Hematopoietic multipotent progenitor cell treated with erythropoietin and hydrocortisone succinate and interleukin-3 and kit ligand, for 17 days (in vitro differentiated cells): ENCODE data around the gene TTLL11.

Experiments used
- DNase-seq: peaks from one replicate; pipeline ENCODE4 v3.0.0-alpha.2; 2015; ENCODE audit warnings: low spot score

The TTLL11 gene

DNA sequence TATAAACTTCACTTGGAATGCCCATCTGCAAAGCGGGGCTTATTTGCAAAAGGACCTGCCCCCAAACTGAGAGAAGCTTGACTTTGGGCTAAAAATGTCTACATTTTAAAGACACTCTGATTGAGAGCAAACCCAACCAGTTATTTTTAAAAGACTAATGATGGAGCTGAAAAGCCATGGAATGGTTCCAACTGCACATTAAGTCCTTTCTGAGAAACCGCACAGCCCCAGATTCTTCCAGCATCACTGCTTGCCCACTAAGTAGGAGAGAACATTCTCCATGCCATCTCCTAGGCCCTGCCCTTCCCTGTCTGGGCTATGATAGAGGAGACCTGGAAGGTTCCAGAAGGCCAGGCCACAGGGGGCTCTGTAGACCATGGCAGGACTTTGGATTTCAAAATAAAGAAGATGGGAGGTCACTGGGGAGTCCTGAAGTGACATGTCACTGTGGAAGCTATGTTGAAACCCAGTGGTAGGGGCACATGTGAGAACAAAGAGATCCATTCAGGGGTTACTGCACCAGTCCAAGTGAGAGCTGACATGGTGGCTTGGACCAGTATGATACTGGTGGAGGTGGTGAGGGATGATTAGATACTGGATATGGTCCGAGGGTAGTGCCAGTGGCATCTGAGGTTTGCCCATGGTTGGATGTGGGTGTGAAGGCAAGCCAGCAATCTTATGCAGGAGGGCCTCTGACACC lies 262.5 kb downstream of the TTLL11 start:
- DNase-seq = no peak

- no peak for DNase-seq
Measured at GRCh38 chr9:121827251-121827967, 265.7 kb downstream of the TTLL11 start.

GRCh38 chr9:121826711-121827110 lies 266.4 kb downstream of the TTLL11 start:
- no peak for DNase-seq

GRCh38 chr9:121825031-121825691 lies 267.9 kb downstream of the TTLL11 start:
- peak; percentile 65 for DNase-seq

DNA sequence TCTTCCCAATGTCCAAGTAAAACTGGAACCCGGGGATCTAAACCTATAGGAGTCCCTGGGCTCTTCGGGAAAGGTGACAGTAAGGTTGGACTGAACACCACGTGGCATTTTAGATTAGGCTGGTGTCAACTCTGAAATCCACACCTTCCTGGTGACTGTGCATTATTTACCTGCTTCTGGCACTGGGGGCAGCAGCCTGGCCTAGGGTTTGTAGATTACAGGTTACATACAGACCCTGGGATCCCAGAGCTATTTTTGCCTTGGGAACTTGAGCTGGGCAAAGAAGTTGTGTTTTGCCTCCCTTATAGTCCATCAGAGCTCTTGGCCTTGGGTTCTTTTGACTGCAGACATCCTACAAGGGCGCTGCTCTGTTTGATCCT lies 268.5 kb downstream of the TTLL11 start:
- DNase-seq = peak; percentile 60

- DNase-seq = no peak
Measured at GRCh38 chr9:121823451-121824169, 269.5 kb downstream of the TTLL11 start.

- no peak for DNase-seq
Measured at GRCh38 chr9:121822093-121823085, 270.7 kb downstream of the TTLL11 start.

DNA sequence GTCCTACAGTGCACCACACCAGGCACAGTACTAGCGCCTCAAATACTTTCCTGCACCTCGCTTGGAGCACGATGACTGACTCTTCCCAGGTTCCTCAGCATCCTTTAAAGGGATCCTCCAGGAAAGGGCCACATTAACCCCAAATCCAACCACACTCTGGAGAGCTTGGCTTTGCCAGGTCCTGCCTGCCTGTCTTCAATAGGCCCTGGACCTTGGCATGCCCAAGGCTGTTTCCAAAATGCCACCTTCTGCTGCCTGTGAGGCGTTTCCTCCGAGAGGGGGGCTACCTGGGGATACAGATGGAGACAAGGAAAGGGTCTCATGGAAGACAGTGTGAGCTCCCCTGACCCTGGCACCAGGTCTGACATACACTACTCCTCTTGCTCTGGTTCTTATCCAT lies 271.8 kb downstream of the TTLL11 start:
- DNase-seq = no peak

DNA sequence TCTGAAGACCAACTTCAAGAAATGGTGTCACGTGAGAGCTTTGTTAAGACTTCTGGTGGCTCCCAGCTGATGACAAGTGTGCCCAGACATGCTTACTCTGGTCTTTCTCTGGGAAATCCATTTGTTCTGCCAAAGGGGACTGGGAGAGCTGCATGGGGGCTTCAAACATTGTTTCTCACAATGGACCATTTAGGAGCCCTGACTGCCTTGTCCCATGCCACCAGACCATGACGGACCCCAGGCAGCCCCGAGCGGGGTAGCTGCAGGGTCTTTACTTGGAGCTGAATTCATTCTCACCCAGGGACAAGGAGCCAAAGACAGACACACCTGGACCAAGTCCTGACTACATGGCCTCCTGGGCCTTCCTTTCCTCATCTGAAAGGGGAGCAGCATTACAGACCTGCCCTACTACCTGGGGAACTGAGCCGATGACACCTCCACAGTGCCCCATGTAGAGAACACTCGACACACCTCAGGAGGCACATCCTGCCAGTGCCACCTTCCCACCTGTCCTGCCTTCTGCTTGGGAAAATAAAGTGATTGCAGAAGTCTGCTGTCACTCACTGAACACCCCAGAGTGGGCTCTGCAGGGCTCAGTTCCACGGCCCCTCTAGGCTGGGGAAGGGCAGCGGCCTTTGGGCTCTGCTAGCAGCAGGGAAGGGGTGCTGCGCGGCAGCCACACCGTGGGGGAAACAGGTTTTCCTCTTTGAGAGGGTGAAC lies 272.7 kb downstream of the TTLL11 start:
- DNase-seq = no peak

- no peak for DNase-seq
Measured at GRCh38 chr9:121819428-121820231, 273.5 kb downstream of the TTLL11 start.

GRCh38 chr9:121818841-121819427 lies 274.2 kb downstream of the TTLL11 start:
- no peak for DNase-seq

- no peak for DNase-seq
Measured at GRCh38 chr9:121818016-121818661, 275.0 kb downstream of the TTLL11 start.

DNA sequence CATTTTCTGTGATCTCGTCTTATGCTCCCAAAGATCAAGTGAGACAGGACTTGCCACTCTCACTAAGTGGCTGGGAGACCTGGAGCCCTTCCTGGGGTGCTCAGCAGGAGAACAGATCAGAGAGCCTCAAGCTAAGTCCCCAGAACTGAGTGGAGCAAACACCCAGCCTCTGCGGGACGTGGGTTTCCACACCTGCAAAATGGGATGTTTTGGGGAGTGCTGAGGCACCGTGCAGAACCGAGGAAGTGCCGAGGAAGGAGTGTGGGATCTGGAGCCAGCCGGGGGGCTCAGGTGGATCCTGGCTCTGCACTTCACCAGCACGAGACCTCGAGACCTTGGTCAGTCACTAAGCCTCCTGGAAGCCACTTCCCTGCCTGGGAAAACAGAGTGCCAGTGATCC lies 275.6 kb downstream of the TTLL11 start:
- DNase-seq = no peak

GRCh38 chr9:121816845-121817450 lies 276.2 kb downstream of the TTLL11 start:
- no peak for DNase-seq

- no peak for DNase-seq
Measured at GRCh38 chr9:121816449-121816817, 276.7 kb downstream of the TTLL11 start.

DNA sequence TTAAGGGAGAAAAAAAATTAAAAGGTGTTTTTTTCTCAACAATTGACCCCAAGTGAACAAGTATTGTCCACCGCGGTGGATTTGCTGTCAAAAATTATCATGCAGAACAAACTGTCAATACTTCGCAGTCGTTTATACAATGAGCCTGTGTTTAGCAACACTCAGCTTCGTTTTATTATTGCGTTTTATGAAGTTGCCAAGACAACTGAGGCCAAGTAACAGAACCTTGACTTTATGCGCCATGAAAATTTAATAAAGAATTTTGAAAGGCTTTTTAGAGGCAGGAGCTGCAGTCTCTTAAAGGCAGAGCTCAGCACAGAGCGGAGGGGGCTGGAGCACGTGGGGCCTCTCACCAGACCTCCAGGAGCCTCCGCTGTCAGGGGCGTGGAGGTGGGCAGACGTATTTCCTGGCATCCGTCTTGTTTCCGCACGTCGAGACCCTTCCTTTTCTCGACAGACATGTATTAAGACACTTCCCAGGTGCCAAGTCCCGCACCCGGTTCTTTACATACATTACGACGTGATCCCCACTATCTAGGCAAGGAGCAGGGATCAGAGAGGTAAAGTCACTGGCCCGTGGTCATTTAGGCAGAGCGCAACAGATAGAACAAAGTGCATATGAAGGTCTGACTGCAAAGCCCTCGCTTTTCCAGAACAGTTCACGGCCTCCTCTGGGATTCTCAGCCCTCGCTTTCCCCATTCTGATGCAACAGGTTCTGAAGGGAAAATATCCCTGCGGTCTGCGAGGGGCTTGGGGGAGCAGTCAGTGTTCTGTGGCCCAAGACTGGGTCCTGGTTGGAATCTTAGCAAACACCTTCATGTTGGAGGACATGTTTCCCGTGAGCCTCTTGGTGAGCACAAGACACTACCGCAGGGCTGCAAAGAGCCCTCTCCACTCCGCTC lies 277.3 kb downstream of the TTLL11 start:
- DNase-seq = no peak

- no peak for DNase-seq
Measured at GRCh38 chr9:121815084-121815483, 278.0 kb downstream of the TTLL11 start.
